ENCODE data around the gene NFKBIL1. TPM values are rescaled to one million over a fixed set of nuclear protein-coding genes. Genes with fewer than 3 reads are reported as not detected.

NFKBIL1 gene
- total RNA-seq, 2 experiments from 2014 or later = 21.8 to 23.2 TPM

GRCh38 chr6:31567531-31568370 is 20.3 kb downstream of the NFKBIL1 start:
- peak overlapping the region; percentile 16 for H3K4me3 ChIP-seq (ENCODE audit: low read depth, low read length, poor library complexity, severe bottlenecking)
- no peaks in the 10 kb centered on the region for H3K9me2 ChIP-seq (ENCODE audit: insufficient read depth, low read length)
- peak overlapping the region; percentile 82 for H3K4me2 ChIP-seq (ENCODE audit: low read length)
- ChIA-PET POLR2A (interaction anchor here (0.6 to 1.9 kb wide), 6 partner anchors 8 to 45 kb away, joined by 3 to 9 read pairs (median 4); partner anchors contain the start of gene LTB), CTCF (ENCODE audit: unreplicated experiment) (no interaction called here)
- H3K36me3 ChIP-seq (ENCODE audit: insufficient read depth, low read length) = no peaks in the 10 kb centered on the region
- intact Hi-C loops (cut with micrococcal nuclease; ENCODE audit: unreplicated experiment) = loop anchor here (1.0 kb wide), 1 partner anchor 7 kb away; no protein-coding TSS in a partner anchor
- peaks cover 63% of the 10 kb centered on the region for H3K4me1 ChIP-seq (ENCODE audit: insufficient read depth, low read length, poor library complexity, severe bottlenecking)
- no peak for TF ChIP-seq EZH2phosphoT487 (IDR thresholded peaks at IDR 0.05; ENCODE audit: borderline replicate concordance, low read depth, low read length)
- no peak for TF ChIP-seq CTCF (conservative IDR thresholded peaks at IDR 0.05; ENCODE audit: low read length)
- BruUV-seq (replicated peaks) = TSS peak; percentile 47
- H3K9me3 ChIP-seq (ENCODE audit: low read length) = no peaks in the 10 kb centered on the region
- DNase-seq (ENCODE audit: low spot score) = no peak
- peaks cover 10% of the 10 kb centered on the region; the same call in 1 of the 2 replicates for H3K79me2 ChIP-seq (ENCODE audit: insufficient read depth, low read depth, low read length)
- peak overlapping the region; percentile 75 for H3K27ac ChIP-seq (ENCODE audit: low read depth, low read length, poor library complexity, severe bottlenecking)
- no peaks in the 10 kb centered on the region for H4K20me1 ChIP-seq (ENCODE audit: insufficient read depth, low read length)
- H2AFZ ChIP-seq (ENCODE audit: low read length) = no peak overlapping the region

- Histone ChIP-seq H3K36me3 (ENCODE audit: insufficient read depth, low read length) (no peaks in the 10 kb centered on the region), H3K4me2 (ENCODE audit: low read length) (peak overlapping the region; percentile 82), H3K27ac (ENCODE audit: low read depth, low read length, poor library complexity, severe bottlenecking) (peak overlapping the region; percentile 75), H3K4me3 (ENCODE audit: low read depth, low read length, poor library complexity, severe bottlenecking) (peak overlapping the region; percentile 27), H3K79me2 (ENCODE audit: insufficient read depth, low read depth, low read length) (peaks cover 10% of the 10 kb centered on the region; the same call in 1 of the 2 replicates), H2AFZ (ENCODE audit: low read length) (0 out of 2 replicates have a peak overlapping the region, but pooled peaks have one; percentile 2), H3K4me1 (ENCODE audit: insufficient read depth, low read length, poor library complexity, severe bottlenecking) (peaks cover 66% of the 10 kb centered on the region), H3K9me2 (ENCODE audit: insufficient read depth, low read length) (no peaks in the 10 kb centered on the region), H4K20me1 (ENCODE audit: insufficient read depth, low read length) (no peaks in the 10 kb centered on the region), H3K9me3 (ENCODE audit: low read length) (no peaks in the 10 kb centered on the region)
- peak; percentile 76 for DNase-seq (ENCODE audit: low spot score)
- POLR2A ChIA-PET = interaction anchor here (0.6 to 1.9 kb wide), 6 partner anchors 9 to 45 kb away, joined by 3 to 9 read pairs (median 4); partner anchors contain the start of gene LTB
- TF ChIP-seq EZH2phosphoT487 (IDR thresholded peaks at IDR 0.05; ENCODE audit: borderline replicate concordance, low read depth, low read length) (no peak), CTCF (conservative IDR thresholded peaks at IDR 0.05; ENCODE audit: low read length) (no peak)
- intact Hi-C loops (cut with micrococcal nuclease; ENCODE audit: unreplicated experiment) = loop anchor here (1.0 kb wide), 1 partner anchor 8 kb away; no protein-coding TSS in a partner anchor
- CTCF ChIA-PET (ENCODE audit: unreplicated experiment) = no interaction called here
- BruUV-seq (replicated peaks) = no TSS peak
These were observed 21.1 kb downstream of the NFKBIL1 start for GRCh38 chr6:31568537-31568961.

All from OCI-LY7 (cell line).